Left lobe of liver (tissue), 2 donors: Measurements from ENCODE around the gene BCR. TPM values are rescaled to one million over a fixed set of nuclear protein-coding genes. Genes with fewer than 3 reads are reported as not detected.

Source experiments
- ATAC-seq: fragments of 200-7000 bp; cut with Tn5 transposase; one replicate; pipeline ENCODE4 v1.9.1; 2020; ENCODE audit warnings: mild to moderate bottlenecking, moderate library complexity
- DNase-seq: peaks from one replicate; pipeline ENCODE4 v3.0.0-alpha.2; 2020; ENCODE audit warnings: low spot score
- total RNA-seq: library from RNA; stranded (reverse); gene quantifications from one replicate; pipeline ENCODE4 v1.2.1, GENCODE V29; 2021
- donor health status: DM: no; HTN: no; CAD: no; lungs with moderate emphysema.
- donor health status: DM: no; HTN: yes; CAD: no.

The BCR gene
- total RNA-seq, 1 donor from 2014 or later, result 29.7 TPM

GRCh38 chr22:23242473-23243001, 62.2 kb downstream of the BCR start:
- no peak for ATAC-seq
- no peak for DNase-seq

GRCh38 chr22:23243006-23243573, 62.8 kb downstream of the BCR start:
- DNase-seq, result no peak
- ATAC-seq, result no peak

- DNase-seq (no peak), ATAC-seq (no peak)
Measured at GRCh38 chr22:23243859-23244689, 63.8 kb downstream of the BCR start.

- no peak for ATAC-seq
- DNase-seq, result no peak
Measured at GRCh38 chr22:23244690-23245044, 64.4 kb downstream of the BCR start.

GRCh38 chr22:23245045-23245798, 64.9 kb downstream of the BCR start:
- ATAC-seq (no peak), DNase-seq (no peak)

GRCh38 chr22:23245799-23246136, 65.5 kb downstream of the BCR start:
- ATAC-seq, result no peak
- no peak for DNase-seq

GRCh38 chr22:23246982-23247766, 66.9 kb downstream of the BCR start:
- peak; percentile 9 for ATAC-seq
- DNase-seq, result no peak

- no peak for DNase-seq
- ATAC-seq, result peak; percentile 24
Measured at GRCh38 chr22:23248583-23248982, 68.3 kb downstream of the BCR start.

GRCh38 chr22:23250056-23250784, 69.9 kb downstream of the BCR start:
- no peak for ATAC-seq
- no peak for DNase-seq

- peak; percentile 80 for ATAC-seq
Measured at GRCh38 chr22:23250785-23251363, 70.6 kb downstream of the BCR start.

GRCh38 chr22:23251445-23252093, 71.3 kb downstream of the BCR start:
- ATAC-seq, result peak; percentile 24
- DNase-seq, result no peak

More at GRCh38 chr22:23250785-23251363, 70.6 kb downstream of the BCR start:
- DNase-seq, result no peak

- DNase-seq (no peak), ATAC-seq (no peak)
Measured at GRCh38 chr22:23253475-23254055, 73.3 kb downstream of the BCR start.

GRCh38 chr22:23255506-23256170, 75.3 kb downstream of the BCR start:
- DNase-seq, result no peak
- ATAC-seq, result no peak

- DNase-seq (no peak), ATAC-seq (peak; percentile 55)
Measured at GRCh38 chr22:23256171-23256932, 76.0 kb downstream of the BCR start.

- DNase-seq (peak; percentile 83), ATAC-seq (peak; percentile 91)
Measured at GRCh38 chr22:23256986-23257888, 76.9 kb downstream of the BCR start.
